ENCODE measurements around the gene MDM2.
"Not testable (repeated sequence)": the region's sequence is repeated elsewhere in the genome, so short reads cannot be mapped to it uniquely, and the experiment has no call there.

MDM2 gene

DNA sequence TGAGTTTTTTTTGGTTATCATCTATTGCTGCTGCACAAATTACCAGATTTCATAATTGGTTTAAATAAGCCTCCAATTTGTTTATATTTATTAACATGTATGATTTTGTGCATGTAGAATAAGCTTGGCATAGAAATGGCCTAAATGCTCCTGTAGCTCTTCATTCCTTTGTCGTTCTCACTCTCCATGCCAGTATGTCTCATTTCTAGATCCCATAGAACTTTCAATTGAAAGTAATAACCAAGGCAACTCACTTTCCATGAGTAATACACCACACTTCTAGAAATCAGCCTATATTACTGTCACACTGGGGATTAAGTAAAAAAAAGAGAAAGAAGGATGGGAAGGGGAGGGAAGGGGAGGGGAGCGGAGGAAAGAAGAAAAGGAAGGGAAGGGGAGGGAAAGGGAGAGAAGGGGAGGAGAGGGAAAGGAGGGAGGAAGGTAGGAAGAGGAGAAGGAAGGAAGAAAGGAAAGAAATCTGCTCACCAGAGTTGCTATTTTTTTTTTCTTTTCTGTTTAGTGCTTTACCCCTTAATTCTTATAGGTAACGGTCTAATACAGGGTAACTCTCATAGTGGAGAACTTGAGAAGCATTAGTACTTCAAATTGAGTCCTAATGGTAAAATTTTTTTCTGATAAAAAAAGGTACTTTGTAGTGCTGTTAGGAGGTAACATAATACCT, 45.6 kb downstream of the MDM2 start:
- no peak for DNase-seq (ENCODE audit: low read depth in 2 of 2)

DNA sequence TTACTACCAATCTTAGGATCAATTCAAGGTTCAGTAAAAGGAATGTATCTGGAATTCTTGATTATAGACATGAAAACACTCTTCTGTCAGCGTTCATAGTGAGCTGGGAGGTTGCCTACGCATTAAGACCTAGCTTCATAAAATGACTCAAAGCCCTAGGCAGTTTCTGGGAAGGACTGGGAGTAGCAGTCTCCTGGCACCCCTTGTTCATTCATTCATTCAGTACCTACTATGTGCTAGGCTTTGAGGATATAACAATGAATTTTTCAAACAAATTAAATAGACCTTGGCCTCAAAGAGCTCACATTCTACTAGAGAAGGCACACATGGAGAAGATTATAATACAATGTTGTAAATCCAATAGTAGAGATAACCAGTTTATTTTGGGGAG, 46.1 kb downstream of the MDM2 start:
- no peak for DNase-seq (ENCODE audit: low read depth in 2 of 2)

DNA sequence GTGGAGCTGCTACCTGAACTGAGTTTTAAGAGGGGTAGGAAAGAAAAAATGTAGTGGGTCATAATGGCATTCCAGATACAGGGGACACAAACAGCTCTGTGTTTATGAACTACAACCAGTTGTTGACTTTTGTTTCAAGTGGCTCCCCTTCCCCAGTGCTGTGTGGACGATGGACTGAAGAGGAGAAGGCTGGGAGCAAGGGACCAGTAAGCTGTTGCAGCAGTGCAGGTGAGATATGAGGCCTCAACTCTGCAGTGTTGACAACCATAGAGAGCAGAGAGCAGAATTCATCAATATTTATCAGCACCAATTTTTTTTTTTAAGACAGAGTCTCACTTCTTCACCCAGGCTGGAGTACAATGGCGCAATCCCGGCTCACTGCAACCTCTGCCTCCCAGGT, 46.6 kb downstream of the MDM2 start:
- DNase-seq (ENCODE audit: low read depth in 2 of 2) = no peak

DNA sequence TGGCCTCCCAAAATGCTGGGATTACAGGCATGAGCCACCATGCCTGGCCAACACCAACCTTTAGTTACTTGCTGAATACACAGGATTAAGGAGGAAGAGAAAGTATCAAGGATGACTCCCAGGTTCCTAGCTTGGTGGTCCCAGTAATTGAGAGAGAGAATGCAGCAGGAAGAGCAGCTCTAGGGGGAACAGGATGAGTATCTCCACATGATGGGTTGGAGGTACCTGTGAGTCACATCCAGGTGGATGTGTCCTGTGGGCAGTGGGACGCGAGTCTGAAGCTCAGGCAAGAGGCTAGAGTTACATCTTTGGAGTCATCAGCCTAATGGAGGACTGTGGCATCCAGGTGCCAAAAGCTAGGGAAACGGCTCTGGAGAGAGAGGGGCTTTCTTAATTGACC, 47.1 kb downstream of the MDM2 start:
- no peak for DNase-seq (ENCODE audit: low read depth in 2 of 2)

DNA sequence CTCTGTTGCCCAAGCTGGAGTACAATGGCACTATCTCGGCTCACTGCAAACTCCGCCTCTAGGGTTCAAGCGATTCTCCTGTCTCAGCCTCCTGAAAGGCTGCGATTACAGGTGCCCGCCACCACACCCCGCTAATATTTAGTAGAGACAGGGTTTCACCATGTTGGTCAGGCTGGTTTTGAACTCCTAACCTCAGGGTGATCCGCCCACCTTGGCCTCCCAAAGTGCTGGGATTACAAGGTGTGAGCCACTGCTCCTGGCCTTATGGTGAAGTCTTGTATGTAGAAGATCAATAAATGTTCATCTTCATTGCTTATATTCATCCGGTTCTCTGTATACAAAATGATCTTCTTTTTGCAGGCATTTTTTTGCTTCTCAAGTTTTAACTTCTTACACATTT, 47.8 kb downstream of the MDM2 start:
- DNase-seq (ENCODE audit: low read depth in 2 of 2) = no peak

DNA sequence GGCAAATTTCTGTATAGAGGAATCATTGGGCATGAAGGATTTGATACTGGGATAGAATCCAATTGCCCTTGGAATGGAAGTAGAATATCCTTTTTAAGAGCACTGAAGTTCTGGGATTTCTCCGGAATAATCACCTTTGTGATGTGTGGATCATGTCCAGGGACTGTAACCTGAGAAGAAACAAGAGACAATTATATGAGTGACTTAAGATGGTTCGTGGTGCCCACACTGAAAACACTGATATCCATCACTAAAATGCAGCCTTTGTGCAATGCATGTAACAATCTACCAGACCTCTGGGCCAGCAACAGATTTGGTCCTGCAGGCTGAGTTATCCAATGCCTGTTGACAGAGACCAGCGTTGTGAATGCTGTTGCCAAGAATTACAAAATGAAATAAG, 48.5 kb downstream of the MDM2 start:
- no peak for DNase-seq (ENCODE audit: low read depth in 2 of 2)

DNA sequence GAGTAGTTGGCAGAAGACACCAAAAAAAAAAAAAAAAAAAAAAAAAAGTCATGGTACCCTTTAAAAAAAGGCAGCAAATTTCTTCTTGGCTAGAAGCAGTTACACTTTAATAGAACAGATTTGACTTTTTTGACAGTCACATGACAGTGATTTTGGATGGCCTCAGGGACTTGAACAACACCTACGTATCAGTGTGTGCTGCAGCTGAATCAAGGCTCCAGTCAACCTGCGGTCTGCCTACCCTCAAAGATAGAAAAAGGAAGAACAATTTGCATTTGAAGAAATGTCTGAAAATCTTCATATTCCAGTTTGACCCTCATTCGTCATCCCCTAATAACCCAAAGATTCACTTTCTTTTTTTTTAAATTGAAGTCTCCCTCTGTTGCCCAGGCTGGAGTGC, 53.9 kb downstream of the MDM2 start:
- no peak for DNase-seq (ENCODE audit: low read depth in 2 of 2)

DNA sequence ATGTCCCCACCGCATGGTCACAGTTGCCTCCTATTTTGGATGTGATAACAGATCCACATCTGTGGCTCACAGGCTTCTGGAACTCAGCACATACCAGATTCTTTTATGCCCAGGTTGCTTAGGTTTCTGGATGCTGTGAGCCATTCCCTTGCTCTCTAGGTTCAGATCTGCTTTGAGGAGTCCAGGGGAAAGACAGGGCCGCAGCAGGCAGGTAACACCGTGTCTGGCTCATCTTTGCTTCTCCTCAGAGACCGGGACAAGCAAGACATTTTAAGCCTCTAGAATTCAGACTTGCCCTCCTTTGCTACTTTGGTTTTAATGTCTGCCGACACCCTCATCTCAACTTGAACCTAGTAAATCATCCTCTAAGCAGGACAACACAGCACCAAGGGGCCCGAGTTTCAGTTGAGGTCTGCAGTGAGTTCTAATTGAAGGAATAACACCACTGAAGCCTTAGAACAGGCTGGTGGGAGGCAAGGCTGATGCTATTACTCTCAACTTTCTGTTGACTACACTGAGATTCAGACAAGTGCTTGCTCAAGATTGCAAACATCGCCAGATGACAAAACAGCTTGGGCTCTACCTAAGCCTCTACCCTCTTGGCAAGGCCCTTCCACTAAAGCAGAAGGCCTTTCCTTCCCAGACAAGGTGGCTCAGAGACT, 55.3 kb downstream of the MDM2 start:
- DNase-seq (ENCODE audit: low read depth in 2 of 2) = no peak

DNA sequence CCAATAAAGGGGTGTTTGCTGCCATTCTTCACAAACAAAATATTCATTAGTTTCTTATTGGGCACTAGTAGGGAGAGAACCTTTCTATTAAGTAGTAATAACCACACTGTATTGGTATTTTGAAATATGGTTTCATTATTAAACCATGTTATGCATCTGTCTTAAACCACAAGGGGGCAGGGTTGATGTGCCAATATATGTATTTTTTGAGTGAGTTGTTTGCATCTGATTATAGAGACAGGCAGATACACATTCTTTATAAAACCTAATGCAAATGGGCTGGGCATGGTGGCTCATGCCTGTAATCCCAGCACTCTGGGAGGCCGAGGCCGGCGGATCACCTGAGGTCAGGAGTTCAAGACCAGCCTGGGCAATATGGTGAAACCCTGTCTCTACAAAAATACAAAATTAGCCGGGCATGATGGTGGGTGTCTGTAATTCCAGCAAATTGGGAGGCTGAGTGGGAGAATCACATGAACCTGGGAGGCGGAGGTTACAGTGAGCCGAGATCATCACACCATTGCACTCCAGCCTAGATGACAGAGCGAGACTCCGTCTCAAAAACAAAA, 56.0 kb downstream of the MDM2 start:
- not testable (repeated sequence) for DNase-seq (ENCODE audit: low read depth in 2 of 2)

DNA sequence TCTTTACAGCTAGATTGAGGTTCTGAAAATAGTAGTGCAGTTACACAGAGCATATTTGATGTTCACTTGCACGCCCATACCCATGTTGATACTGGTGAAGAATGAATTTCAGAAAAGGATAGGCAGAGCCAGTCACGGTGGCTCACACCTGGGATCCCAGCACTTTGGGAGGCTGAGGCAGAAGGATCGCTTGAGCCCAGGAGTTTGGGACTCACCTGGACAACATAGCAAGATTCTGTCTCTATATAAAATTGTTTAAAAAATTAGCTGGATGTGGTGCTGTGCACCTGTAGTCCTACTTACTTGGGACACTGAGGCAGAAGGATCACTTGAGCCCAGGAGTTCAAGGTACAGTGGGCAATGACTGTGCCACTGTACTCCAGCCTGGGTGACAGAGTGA, 56.6 kb downstream of the MDM2 start:
- DNase-seq (ENCODE audit: low read depth in 2 of 2) = no peak

DNA sequence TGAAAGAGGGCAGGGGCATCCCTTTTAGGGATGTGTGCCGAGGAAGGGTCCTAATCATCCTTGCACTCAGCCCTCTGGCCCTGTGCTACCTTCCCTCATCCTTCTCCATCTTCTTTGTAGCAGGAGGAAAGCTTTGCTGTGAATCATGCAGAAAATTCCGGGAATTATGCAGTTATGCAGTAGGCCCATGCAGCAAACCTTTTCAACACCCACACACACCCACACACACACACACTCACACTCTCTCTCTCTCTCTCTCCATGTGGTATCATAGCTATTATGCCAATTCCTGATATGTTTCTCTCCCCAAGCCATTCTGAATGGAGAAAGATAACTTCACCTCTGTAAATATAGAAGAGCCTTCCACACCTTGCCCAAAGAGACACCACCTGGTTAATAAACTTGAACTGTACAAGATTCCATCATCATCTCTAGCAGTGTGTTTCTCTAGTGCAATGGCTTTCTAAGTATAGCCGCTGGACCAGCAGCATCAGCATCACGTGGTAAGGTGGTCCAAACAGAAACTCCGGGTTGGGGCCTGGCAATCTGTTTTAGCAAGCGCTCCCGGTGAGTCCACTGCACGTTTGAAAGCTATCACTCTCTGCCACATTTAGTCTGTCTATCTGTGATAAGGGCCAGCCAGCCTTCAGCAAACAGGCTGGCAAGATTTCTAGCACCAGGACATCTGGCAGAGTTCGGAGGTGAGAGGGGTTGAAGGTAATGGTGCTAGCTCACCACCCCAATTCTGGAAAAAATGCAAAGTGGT, 57.6 kb downstream of the MDM2 start:
- no peak for DNase-seq (ENCODE audit: low read depth in 2 of 2)

DNA sequence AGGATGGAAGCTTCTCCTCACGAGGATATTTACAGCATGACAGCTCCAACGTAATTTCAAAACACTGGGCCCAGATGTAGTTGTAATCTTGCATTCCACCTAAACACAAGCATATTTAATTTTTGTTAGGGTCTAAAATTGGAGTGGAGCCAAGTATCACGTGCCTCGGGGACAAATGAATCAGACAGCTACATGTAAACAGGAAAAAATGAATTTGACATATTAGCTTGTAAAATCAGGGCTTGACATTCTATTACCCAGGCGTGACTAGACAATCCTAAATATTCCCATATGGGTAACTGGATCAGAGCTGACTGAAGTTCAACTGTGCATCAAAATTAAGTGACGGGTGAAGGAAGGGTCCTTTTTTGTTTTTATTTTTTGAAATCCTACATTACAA, 59.0 kb downstream of the MDM2 start:
- DNase-seq (ENCODE audit: low read depth in 2 of 2) = no peak

DNA sequence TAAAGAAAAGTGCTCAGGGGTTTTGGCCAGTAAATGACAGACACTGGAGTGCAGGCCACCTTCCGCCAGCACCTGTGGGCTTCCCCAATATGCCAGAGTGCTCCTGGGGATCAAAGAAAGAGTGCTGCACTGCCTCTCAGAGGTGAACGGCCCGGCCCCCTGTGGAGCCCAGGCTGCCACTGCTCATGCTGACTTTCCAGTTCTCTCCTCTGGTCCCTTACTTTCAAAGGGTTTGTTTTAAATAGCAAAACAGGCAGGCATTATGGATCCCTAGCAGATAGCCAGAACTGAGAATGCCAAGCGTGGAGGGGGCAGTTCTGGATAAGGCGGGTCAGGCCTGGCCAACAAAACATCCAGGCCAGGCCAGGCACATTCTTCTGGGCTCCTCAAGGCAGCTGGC, 59.6 kb downstream of the MDM2 start:
- no peak for DNase-seq (ENCODE audit: low read depth in 2 of 2)

DNA sequence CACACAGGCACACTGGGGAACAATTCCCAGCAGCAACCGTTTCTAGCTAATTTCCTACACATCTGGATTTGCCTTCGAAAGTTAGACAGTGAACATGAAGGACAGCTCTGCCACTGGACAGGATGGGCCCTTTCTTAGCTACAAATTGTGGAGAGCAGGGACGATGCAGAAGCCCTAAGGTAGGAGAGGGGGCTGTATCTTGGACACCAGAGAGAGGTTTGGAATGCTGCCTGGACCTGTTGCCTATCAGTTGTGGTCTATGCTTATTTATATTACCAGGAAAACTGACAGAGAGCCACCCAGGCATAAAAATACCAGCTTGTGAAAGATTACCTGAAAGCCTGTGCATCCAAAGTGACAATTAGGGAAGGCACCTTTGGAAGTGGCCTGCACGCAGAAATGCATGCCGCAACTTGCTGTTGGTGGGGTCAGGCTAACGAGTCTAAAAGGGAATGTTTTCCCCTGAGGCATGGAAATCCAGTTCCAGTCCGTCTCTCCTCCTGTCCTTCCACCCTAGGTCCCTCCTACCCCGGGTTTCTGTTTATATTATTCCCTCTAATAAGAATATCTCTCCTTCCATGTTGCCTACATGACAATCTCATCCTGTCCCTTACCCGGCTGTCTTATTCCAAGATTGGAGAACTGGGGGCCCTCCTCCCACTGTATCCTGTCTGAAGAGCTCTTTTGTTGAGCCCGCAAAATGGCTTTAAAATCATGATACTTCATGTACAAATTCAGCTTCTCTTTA, 60.2 kb downstream of the MDM2 start:
- no peak for DNase-seq (ENCODE audit: low read depth in 2 of 2)

DNA sequence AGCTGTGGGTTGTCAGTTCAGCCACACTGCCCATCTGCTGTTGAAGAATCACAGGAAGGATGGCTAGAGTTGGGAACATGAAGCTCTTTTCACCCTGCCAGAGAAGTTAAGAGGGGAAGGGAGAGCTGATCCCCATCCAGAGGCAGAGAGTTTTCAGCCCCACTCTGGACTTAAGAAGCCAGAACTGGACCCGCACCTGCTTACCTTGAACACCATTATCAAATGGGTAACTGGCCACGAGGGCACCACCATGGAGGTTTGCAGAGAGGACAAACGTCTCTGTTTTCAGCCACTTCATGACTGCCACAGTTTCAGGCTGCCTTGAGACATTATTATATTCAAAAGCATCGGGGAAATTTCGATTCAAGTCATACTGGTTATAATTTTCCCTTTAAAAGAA, 62.0 kb downstream of the MDM2 start:
- DNase-seq (ENCODE audit: low read depth in 2 of 2) = no peak

DNA sequence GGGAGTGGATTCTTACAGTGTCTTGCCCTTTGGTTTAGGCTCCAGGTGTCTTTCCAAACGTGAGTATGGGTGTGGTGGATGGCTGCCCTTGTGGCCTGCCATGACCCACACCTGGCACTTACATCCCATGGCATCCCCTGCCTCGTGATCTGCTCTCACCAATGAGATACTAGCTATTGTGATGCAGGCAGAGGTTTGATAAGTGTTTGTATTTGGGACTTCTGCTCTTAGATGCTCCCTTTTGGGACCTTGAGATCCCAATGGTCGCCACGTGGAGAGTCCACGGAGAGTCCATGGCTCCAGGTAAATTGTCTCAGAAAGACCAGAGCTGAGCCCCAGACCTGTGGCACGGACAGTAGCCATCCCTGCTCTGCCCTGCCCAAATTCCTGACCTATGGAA, 62.5 kb downstream of the MDM2 start:
- DNase-seq (ENCODE audit: low read depth in 2 of 2) = no peak

DNA sequence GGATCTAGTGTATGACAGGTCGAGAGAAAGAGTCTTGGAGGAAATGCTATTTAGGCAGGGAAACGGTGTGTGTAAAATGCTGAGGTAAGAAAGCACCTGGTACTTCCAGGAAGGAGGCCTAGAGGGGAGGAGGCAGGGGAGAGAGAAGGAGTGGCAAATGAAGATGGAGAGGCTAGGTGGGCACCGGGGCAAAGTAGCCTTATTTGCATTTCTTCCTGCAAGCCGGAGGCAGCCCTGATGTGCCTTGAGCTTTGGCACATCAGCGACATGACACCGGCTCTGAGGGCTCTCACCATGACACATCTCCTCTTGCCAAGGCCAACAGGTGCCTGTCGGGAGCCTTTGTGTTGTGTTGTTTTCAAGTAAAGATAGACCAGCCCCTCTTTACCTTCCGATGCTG, 63.4 kb downstream of the MDM2 start:
- DNase-seq (ENCODE audit: low read depth in 2 of 2) = no peak

DNA sequence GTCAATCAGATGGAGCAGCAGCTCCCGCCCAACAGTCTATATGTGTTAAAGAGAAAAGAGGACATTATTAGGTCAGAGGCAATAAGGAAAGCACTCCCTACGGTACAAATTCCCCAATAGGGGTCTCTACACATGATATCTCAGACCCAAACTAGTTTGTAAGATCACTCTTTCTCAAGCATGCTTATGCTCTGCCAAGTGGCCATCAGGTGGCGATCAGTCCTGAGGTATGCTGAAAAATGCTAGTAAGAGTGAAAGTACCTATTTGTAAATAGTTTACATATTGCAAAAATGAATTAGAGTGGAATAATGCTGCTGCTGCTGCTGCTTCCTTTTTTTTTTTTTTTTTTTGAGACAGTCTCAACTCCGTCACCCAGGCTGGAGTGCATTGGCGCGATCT, 63.9 kb downstream of the MDM2 start:
- DNase-seq (ENCODE audit: low read depth in 2 of 2) = no peak

DNA sequence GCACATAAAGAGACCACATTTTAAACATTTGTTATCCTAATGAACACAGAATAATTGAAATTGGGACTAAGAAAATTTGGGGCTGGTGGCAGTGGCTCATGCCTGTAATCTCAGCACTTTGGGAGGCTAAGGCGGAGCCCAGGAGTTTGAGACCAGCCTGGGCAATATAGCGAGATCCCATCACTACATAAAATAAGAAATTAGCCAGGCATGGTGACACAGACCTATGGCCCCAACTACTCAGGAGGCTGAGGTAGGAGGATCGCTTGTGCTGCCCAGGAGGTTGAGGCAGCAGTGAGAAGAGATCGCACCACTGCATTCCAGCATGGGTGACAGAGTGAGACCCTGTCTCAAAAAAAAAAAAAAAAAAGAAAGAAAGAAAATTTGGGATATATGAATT, 65.3 kb downstream of the MDM2 start:
- DNase-seq (ENCODE audit: low read depth in 2 of 2) = no peak

DNA sequence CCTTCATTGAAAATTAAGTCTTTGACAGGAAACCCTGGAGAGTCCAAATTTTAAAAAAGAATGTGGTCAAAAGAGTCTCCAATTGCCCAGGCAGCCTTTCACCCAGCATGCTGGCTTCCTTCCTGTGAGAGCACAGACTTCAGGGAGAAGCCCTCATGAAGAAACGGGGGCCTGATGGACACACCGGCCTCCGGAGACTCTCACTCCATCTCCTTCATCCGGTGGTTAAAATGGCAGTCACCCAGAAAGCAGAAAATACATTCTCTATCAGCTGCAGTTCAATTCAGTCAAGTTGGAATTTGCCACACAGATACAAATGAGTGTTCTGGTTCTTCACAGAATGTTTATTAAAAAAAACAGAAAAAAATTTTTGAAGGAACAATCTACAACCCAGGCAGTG, 68.5 kb downstream of the MDM2 start:
- DNase-seq (ENCODE audit: low read depth in 2 of 2) = no peak

DNA sequence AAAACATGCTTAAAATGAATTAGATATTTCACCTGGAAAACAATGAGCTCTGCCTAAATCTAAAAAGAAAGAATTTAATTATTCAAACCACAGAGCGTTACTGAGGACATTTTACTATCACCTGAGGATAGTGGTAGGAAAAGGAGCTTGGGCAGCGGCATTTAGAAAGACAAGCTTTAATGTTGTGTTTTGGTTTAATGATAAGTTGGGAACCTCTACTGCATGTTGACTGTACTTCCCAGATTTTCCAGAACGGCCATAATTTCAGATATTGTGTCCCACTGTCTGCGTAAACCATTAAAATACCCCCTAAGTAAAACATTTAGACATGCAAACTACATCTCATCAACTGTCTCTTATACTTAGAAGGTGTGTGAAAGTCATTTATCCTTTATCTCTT, 69.6 kb downstream of the MDM2 start:
- no peak for DNase-seq (ENCODE audit: low read depth in 2 of 2)

DNA sequence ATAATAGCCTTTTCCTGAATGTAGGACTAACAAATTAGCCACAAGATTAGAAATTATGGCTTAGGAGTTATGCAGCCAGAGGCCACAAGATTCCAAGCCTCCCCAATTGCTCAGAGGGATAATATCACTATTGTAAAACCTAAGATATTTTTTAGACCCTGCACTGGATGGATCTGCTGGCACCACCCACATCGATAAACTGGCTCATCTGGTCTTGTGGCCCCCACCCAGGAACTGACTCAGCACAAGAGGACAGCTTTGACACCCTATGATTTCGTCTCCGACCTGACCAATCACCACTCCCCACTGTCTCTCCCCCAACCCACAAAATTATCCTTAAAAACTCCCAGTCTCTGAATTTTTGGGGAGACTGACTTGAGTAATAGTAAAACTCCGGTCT, 70.3 kb downstream of the MDM2 start:
- DNase-seq (ENCODE audit: low read depth in 2 of 2) = no peak
